DMS153 (cell line): ENCODE measurements around the gene VKORC1L1.
"Not testable (repeated sequence)": the region's sequence is repeated elsewhere in the genome, so short reads cannot be mapped to it uniquely, and the experiment has no call there.

Experiments used
- DNase-seq: peaks from one replicate; lab custom pipeline; 2025; lab: John Stamatoyannopoulos, UW

VKORC1L1 gene

GRCh38 chr7:65938336-65938895, 65.5 kb downstream of the VKORC1L1 start:
- no peak for DNase-seq

GRCh38 chr7:65945787-65946186, 72.9 kb downstream of the VKORC1L1 start:
- not testable (repeated sequence) for DNase-seq

DNA sequence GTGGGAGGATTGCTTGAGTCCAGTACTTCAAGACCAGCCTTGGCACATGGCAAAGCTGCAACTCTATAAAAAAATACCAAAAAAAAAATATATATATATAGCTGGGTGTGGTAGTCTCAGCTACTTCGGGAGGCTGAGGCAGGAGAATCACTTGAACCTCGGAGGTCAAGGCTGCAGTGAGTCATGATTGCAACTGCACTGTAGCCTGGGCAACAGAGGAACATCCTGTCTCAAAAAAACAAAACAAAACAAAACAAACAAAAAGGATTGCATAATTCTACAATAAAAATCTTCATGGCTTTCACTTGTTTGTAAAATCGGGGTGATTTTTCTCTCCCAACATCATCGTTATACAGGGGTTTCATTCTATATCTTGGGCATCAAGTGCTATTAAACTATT, 74.0 kb downstream of the VKORC1L1 start:
- no peak for DNase-seq

DNA sequence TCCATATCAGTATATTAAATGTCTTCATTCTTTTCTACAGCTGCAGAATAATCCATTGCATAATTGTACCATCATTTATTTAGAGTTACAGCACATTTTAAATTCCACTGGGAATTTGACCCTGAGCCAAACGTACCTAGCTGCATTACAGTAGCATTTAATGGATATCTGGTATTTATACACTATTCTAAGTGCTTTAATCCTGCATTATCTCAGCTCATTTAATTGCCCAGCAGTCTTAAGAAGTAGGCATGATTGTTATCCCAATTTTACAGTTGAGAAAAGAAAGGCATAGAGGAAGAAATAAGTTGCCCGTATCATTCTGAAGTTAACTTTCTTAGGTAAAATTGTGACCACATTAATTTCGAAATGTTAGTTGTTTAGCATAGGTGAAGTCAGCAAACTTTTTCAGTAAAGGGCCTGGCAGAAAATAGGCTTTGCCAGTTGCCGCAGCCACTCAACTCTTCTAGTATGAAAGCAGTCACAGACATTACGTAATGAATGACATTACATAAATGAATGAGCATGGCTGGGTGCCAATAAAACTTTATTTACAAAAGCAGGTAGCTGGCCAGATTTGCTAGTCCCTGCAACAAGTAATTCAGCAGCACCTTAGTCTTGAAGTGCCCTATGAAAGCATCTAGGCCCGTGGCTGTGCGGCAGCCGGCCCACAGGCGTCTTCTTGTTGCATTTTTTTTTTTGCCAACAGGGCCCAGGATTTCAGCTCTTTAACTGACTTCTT, 79.1 kb downstream of the VKORC1L1 start:
- no peak for DNase-seq

GRCh38 chr7:65953001-65953720, 80.3 kb downstream of the VKORC1L1 start:
- DNase-seq = no peak

DNA sequence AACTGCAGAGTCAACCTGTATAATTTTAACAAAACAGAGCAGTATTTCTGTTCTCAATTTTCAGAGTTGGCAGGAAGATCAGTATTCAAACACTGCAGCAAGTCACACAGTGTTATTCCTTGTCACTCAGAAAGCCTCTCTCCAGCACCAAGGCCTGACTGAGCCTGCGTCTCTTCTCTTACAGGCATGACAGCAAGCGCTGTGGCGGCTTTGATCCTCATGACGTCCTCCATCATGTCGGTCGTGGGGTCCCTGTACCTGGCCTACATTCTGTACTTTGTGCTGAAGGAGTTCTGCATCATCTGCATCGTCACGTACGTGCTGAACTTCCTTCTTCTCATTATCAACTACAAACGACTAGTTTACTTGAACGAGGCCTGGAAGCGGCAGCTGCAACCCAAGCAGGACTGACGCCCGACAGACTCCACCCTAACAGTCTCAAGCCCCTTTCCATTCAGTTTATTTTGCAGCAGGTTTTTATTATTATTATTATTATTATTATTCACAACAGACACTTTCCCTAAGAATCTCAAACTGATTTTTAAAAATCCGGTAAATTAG, 81.1 kb downstream of the VKORC1L1 start:
- DNase-seq = no peak

DNA sequence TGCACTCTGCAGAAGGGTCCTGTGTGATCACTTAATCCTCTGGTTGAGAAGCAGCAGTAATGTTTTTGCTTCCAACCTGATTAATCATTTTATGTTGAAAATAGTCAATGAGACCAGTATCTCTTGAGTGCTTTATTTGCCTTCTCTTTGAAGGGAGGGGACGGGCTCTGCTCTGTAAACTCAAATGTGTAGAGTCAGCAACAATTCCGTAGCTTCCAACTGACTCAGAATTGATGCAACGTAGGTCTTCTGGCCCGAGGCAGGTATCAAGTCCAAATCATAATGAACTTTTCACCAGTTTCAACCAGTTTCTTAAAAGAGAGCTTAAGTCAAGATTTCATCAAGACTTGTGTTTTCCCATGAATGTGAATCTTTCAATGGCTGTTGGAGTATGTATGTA, 82.8 kb downstream of the VKORC1L1 start:
- no peak for DNase-seq

DNA sequence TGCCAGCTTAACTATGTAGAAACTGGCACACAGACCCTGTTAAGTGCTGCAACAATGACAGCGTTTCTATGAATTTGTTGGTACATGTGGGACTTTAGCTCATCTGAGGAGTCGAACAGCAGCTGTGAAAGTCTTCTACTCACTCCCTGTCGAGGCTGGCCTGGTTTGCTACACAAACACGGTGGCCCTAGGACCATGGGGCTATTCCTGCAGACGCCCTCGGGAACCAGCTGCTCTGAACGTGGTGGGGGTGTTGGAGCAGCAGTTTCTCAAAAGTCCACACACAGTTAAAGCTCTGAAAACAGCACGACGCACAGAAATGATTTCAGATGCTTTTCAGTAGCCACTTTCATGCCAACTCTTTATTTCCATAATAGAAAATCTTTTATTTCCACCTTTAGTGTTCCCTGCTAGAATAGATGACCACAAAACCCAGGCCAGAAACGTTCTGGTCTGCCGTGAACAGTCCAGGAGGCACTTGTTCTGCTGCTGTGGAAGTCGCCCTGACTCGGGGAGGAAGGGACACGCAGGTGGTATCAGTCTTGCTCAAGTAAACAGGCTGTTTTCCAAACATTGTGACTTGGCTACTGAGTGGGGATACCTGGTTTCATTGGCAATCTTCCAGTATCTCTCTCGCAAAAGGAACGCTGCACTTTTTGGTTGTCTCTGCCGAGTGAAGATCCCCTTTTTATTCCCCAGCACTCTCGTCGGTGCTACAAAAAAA, 87.6 kb downstream of the VKORC1L1 start:
- no peak for DNase-seq

- DNase-seq = no peak
Observed at GRCh38 chr7:65962033-65962432, 89.2 kb downstream of the VKORC1L1 start.

- not testable (repeated sequence) for DNase-seq
Observed at GRCh38 chr7:65964671-65965070, 91.8 kb downstream of the VKORC1L1 start.

- no peak for DNase-seq
Observed at GRCh38 chr7:65966146-65966545, 93.3 kb downstream of the VKORC1L1 start.

DNA sequence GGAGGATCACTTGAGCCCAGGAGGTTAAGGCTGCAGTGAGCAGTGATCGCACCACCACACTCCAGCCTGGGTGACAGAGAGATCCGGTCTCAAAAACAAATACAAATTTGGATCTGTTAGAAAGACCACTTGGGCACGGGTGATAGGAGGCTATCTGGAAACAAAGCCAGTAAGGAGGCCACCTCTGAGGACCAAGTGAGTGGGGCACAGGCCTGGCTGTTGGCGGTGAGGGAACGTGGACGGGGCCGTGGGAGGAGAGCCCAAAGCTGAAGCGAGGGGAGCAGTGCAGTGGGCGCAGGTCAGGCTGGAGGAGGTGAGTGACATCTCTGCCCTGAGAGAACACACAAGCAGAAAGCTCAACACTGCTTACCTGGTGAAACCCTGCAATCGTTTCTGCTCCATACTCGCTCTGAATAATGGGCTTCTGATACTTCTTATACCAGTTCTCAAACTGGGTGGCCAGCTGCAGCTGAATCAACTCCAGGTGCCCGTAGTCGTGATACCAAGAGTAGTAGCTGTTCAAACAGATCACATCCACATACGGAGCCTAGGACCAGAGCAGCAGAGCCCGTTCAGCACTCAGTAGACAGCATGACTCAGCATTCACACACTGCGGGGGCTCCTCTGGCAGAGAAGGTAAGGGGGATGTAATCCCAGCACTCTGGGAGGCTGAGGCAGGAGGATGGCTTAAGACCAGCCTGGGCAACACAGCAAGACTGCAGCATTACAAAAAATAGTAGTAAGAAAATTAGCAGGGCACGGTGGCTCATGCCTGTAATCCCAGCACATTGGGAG, 94.7 kb downstream of the VKORC1L1 start:
- DNase-seq = no peak

- no peak for DNase-seq
Observed at GRCh38 chr7:65968256-65969185, 95.6 kb downstream of the VKORC1L1 start.

DNA sequence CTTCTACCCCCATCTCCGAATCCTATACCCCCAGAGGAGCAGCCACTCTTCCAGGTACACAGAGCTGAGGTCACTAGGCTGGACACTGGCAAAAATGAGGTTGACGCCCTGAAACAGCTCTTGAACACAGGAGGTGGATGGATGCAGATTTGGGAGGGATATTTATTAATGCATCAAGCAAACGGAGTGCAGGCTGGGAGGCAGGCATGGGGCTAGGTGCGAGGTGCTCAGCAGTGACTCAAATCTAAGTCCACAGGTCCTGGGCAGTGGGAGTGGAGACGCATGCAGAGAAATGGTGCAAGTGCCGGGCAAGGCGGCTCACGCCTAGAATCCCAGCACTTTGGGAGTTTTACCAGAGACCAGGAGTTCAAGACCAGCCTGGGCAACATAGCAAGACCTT, 98.1 kb downstream of the VKORC1L1 start:
- DNase-seq = no peak

GRCh38 chr7:65972976-65973375, 100.1 kb downstream of the VKORC1L1 start:
- DNase-seq = no peak

DNA sequence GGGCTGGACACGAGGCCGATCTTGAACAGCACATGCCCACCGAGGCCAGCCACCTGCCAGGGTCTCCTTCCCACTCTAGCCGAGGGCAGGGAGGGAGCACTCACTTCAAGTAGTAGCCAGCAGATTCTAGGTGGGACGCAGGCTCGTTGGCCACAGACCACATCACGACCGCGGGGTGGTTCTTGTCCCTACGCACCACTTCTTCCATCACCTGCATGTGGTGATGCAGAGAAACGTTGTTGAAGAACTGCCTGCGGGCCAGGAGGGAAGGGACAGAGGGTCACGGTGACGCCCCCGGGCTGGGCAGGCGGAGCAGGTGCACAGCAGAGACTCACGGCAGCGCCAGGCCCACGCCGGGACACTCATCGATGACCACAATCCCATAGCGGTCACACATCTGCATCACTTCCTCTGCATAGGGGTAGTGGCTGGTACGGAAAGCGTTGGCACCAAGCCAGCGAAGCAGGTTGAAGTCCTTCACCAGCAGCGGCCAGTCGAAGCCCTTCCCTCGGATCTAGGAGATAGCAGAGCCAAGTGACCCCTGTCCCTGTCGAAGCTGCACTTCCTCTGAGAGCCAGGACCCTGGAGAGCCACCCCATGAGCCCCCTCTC, 101.4 kb downstream of the VKORC1L1 start:
- no peak for DNase-seq

DNA sequence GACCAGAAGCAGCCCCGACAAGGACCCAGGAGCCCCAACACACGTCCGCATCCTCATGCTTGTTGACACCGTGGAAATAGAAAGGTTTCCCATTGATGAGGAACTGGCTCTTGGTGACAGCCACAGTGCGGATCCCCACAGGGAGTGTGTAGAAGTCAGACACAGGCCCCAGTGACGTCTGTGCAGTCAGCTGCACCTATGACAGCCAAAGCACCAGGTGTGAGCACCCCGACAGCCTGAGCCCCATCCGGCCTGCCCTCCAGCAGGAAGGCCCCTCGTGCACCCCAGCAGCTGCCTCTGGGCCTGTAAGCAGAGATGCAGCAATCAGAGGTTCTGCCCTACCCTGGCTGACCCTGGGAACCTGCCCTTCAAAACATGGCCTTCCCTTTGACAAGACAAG, 102.0 kb downstream of the VKORC1L1 start:
- no peak for DNase-seq

DNA sequence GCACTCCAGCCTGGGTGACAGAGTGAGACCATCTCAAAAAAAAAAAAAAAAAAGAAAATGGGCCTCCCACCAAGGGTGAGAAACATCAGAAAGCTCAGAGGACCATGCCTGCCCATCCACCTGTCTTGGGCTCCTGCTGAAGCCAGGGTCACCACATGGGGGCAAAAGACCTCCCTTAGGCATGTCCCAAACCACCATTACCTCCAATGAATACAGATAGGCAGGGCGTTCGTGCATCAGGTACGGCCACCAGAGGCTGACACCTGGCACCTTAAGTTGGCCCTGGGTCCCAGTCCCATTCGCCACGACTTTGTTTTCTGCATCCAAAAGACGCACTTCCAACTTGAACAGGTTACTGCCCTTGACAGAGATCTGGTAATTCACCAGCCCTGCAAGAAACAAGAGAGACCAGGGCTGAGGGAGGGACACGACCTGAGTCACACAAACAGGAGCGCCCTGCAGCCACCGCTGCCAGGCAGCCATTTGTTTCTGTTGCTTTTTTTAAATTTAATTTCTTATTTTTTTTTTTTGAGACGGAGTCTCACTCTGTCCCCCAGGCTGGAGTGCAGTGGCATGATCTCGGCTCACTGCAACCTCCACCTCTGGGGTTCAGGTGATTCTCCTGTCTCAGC, 103.1 kb downstream of the VKORC1L1 start:
- DNase-seq = no peak

GRCh38 chr7:65976659-65977196, 103.9 kb downstream of the VKORC1L1 start:
- no peak for DNase-seq
